ENCODE data around the gene PEX14.

GRCh38 chr1:10615332-10615731 is 140.6 kb downstream of the PEX14 start:
- TF ChIP-seq, protein P1, sequence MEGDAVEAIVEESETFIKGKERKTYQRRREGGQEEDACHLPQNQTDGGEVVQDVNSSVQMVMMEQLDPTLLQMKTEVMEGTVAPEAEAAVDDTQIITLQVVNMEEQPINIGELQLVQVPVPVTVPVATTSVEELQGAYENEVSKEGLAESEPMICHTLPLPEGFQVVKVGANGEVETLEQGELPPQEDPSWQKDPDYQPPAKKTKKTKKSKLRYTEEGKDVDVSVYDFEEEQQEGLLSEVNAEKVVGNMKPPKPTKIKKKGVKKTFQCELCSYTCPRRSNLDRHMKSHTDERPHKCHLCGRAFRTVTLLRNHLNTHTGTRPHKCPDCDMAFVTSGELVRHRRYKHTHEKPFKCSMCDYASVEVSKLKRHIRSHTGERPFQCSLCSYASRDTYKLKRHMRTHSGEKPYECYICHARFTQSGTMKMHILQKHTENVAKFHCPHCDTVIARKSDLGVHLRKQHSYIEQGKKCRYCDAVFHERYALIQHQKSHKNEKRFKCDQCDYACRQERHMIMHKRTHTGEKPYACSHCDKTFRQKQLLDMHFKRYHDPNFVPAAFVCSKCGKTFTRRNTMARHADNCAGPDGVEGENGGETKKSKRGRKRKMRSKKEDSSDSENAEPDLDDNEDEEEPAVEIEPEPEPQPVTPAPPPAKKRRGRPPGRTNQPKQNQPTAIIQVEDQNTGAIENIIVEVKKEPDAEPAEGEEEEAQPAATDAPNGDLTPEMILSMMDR (IDR thresholded peaks at IDR 0.05; ENCODE audit: extremely low read depth in 1 of 2, insufficient read depth in 1 of 2, low read depth in 1 of 2, low read length in 2 of 2): no peak
- TF ChIP-seq EZH2 (IDR thresholded peaks at IDR 0.05; ENCODE audit: borderline replicate concordance, low read depth, low read length, severe bottlenecking) (no peak), POLR2A (IDR thresholded peaks at IDR 0.05; ENCODE audit: low read depth, low read length) (no peak), POLR2AphosphoS5 (IDR thresholded peaks at IDR 0.05; ENCODE audit: insufficient read depth, low read depth, low read length) (no peak), JUN (IDR thresholded peaks at IDR 0.05; ENCODE audit: borderline replicate concordance, insufficient read depth, insufficient read length, low read depth) (no peak), MYC (IDR thresholded peaks at IDR 0.05; ENCODE audit: low read depth, low read length) (no peak), MAX (IDR thresholded peaks at IDR 0.05; ENCODE audit: insufficient read depth, insufficient read length) (no peak), FOS (IDR thresholded peaks at IDR 0.05; ENCODE audit: borderline replicate concordance, insufficient read depth, low read length) (no peak), GATA2 (IDR thresholded peaks at IDR 0.05; ENCODE audit: insufficient read depth, insufficient read length, low read depth, low read length) (no peak)

All from endothelial cell of umbilical vein (primary cell).